ENCODE results near the gene STK38. TPM values are rescaled to one million over a fixed set of nuclear protein-coding genes. Genes with fewer than 3 reads are reported as not detected.

Gene STK38
- total RNA-seq, 4 donors from 2014 or later: 57.8 to 107 (median 87.9) TPM

DNA sequence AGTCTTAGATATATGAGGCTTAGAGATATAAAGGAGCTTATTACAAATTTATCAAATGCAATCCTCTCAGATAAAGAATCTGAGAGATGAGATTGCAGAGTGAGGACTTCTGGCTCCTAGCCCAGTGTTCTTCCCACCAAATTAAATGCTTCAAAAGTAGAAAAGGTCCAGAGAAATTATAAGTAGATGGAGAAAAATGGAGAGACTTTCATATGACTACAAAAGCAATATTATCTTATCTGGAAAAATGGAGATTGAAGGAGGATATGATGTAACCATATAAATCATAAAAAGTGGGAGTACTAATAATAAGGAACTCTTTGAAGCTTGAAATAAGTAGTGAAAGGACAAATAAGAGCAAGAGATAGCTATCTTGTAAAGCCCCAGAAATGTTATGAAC is 101.7 kb downstream of the STK38 start:
- TF ChIP-seq POLR2A (IDR thresholded peaks at IDR 0.05) (no peak), CTCF (IDR thresholded peaks at IDR 0.05) (no peak)
- H3K27me3 ChIP-seq: no peaks in the 10 kb centered on the region
- no peak for DNase-seq
- H3K9me3 ChIP-seq: peaks cover 0 to 3% (median 0%) of the 10 kb centered on the region in 4 donors
- H3K27ac ChIP-seq: no peak overlapping the region
- no peak overlapping the region for H3K4me3 ChIP-seq
- peaks cover 0 to 12% (median 0%) of the 10 kb centered on the region in 3 donors for H3K36me3 ChIP-seq
- peaks cover 0 to 33% (median 6%) of the 10 kb centered on the region in 4 donors for H3K4me1 ChIP-seq

- peak overlapping the region in 3 of 4 donors; percentile 94 to 98 (median 97) for H3K4me3 ChIP-seq
- TF ChIP-seq POLR2A (IDR thresholded peaks at IDR 0.05) (no peak), CTCF (IDR thresholded peaks at IDR 0.05) (no peak)
- H3K4me1 ChIP-seq: peaks cover 0 to 34% (median 6%) of the 10 kb centered on the region in 4 donors
- H3K36me3 ChIP-seq: peaks cover 0 to 12% (median 0%) of the 10 kb centered on the region in 3 donors
- H3K9me3 ChIP-seq: peaks cover 0 to 3% (median 0%) of the 10 kb centered on the region in 4 donors
- peak overlapping the region in 3 of 4 donors; percentile 97 to 99 (median 98) for H3K27ac ChIP-seq
- no peaks in the 10 kb centered on the region for H3K27me3 ChIP-seq
- DNase-seq: no peak
Measured at GRCh38 chr6:36444470-36444869, 102.8 kb downstream of the STK38 start.

Small RNA genes within 50 kb of the gene (small RNA-seq; reads per million reads assigned to genes)
- 0 to 0.06 reads per million in 2 donors for gene RN7SL502P

Other genes starting within 250 kb of the STK38 start
- 10 to 100 TPM in 3 of 4 donors, 1 to 10 TPM in 1; 9.1 to 35.4 (median 25.3) TPM for gene BNIP5, start 210.6 kb downstream of the STK38 start, total RNA-seq
- gene ETV7, start 159.8 kb downstream of the STK38 start, total RNA-seq: 10 to 100 TPM in 2 of 4 donors, 1 to 10 TPM in 2; 3.3 to 12.1 (median 9.9) TPM
- gene PXT1, start 104.6 kb downstream of the STK38 start, total RNA-seq: not detected
- 10 to 100 TPM; 31.5 to 40.4 (median 37.8) TPM for gene KCTD20, start 104.5 kb downstream of the STK38 start, total RNA-seq
- 100 to 1,000 TPM; 101 to 156 (median 142) TPM for gene SRSF3, start 46.9 kb upstream of the STK38 start, total RNA-seq
- 100 to 1,000 TPM in 3 of 4 donors, 10 to 100 TPM in 1; 70.1 to 556 (median 358) TPM for gene CDKN1A, start 131.2 kb upstream of the STK38 start, total RNA-seq
- 1 to 10 TPM in 2 of 4 donors, under 1 TPM in 2; 0.47 to 3.3 (median 0.80) TPM for gene RAB44, start 150.3 kb upstream of the STK38 start, total RNA-seq